A549 (cell line): ENCODE results near the gene ZBTB48. TPM values are rescaled to one million over a fixed set of nuclear protein-coding genes. Genes with fewer than 3 reads are reported as not detected.

Experiments
- ATAC-seq, 2 experiments: fragments of 200-7000 bp in 1 of 2; fragments of >200 bp in 1 of 2; cut with Nextera tagmentation in 1 of 2; cut with Tn5 transposase in 1 of 2; 3 replicates each; pipeline versions ENCODE4 v1.8.0 to v1.9.1; 2018 to 2020; ENCODE audit warnings: mild to moderate bottlenecking in 1 of 2, moderate library complexity in 1 of 2
- CTCF ChIA-PET: fragments of 300-600 bp; sonication (Branson Sonifier 250); formaldehyde crosslinking; extraction: SDS; loops from one replicate; lab custom pipeline; 2021; ENCODE audit warnings: antibody characterized with exemption, inconsistent platforms; lab: Yijun Ruan, JAX
- POLR2A ChIA-PET: fragments of 350-600 bp; formaldehyde crosslinking; extraction: SDS; loops from one replicate; lab custom pipeline; 2021; ENCODE audit warnings: antibody characterized with exemption, inconsistent platforms; lab: Yijun Ruan, JAX
- DNase-seq, 2 experiments: peaks; one replicate each; pipeline versions ENCODE4 v3.0.0 to v3.0.0-alpha.2; 2011 to 2016; ENCODE audit warnings: low read depth in 1 of 2, low spot score in 1 of 2
- FAIRE-seq: peaks from 2 replicates; lab custom pipeline; 2011; peaks lifted over from hg19 to GRCh38; lab: Jason Lieb, UNC
- H3K27ac ChIP-seq, 2 experiments: fragments of >200 bp; sonication (Bioruptor Twin); formaldehyde crosslinking; 3 replicates each; pipeline ENCODE4 v1.5.1; 2016 to 2017
- H3K4me1 ChIP-seq: fragments of >200 bp; sonication (Bioruptor Twin); formaldehyde crosslinking; 3 replicates; pipeline ENCODE4 v1.6.1; 2016
- H3K4me2 ChIP-seq: fragments of >200 bp; sonication (Bioruptor Twin); formaldehyde crosslinking; 3 replicates; pipeline ENCODE4 v1.6.1; 2016
- H3K4me3 ChIP-seq: fragments of >200 bp; sonication (Bioruptor Twin); formaldehyde crosslinking; 3 replicates; pipeline ENCODE4 v1.5.1; 2016
- H3K9me3 ChIP-seq: fragments of >200 bp; sonication (Bioruptor Twin); formaldehyde crosslinking; 3 replicates; pipeline ENCODE4 v1.6.1; 2016
- CHD2 ChIP-seq: fragments of 150-350 bp; IDR thresholded peaks from 2 replicates; pipeline ENCODE4 v1.6.1; 2014; ENCODE audit warnings: low read length; ENCODE audit not compliant: partially characterized antibody
- EP300 ChIP-seq, 2 experiments: fragments of >200 bp; sonication (Bioruptor Twin); formaldehyde crosslinking; IDR thresholded peaks; 2 replicates in 1 of 2; 3 replicates in 1 of 2; pipeline ENCODE4 v1.6.1; 2016 to 2017
- ESRRA ChIP-seq: fragments of 150-350 bp; IDR thresholded peaks from 2 replicates; pipeline ENCODE4 v1.6.1; 2014; ENCODE audit warnings: mild to moderate bottlenecking, low read length, borderline replicate concordance
- HEYL ChIP-seq: fragments of 250-450 bp; sonication (Bioruptor Pico); IDR thresholded peaks from 2 replicates; pipeline ENCODE4 v1.8.0; 2021; ENCODE audit warnings: mild to moderate bottlenecking, moderate library complexity
- HOXB13 ChIP-seq: fragments of 250-450 bp; sonication (Bioruptor Pico); IDR thresholded peaks from 2 replicates; pipeline ENCODE4 v1.5.0; 2020; ENCODE audit warnings: low read depth, mild to moderate bottlenecking, moderate library complexity
- JUN ChIP-seq, 2 experiments: fragments of >200 bp; sonication (Bioruptor Twin); formaldehyde crosslinking; IDR thresholded peaks; 2 replicates in 1 of 2; 3 replicates in 1 of 2; pipeline ENCODE4 v1.6.1; 2016 to 2017
- KDM1A ChIP-seq: fragments of 200-600 bp; sonication (generic); IDR thresholded peaks from 2 replicates; pipeline ENCODE4 v1.6.1; 2016; ENCODE audit warnings: low read depth, mild to moderate bottlenecking
- NFE2L2 ChIP-seq: fragments of 150-350 bp; conservative IDR thresholded peaks from 2 replicates; pipeline ENCODE4 v1.6.1; 2014; ENCODE audit warnings: low read length
- POLR2AphosphoS2 ChIP-seq: conservative IDR thresholded peaks from 2 replicates; pipeline ENCODE4 v1.6.1; 2012; ENCODE audit warnings: low read length, improper control_type of control experiment, inconsistent platforms
- RAD21 ChIP-seq, 2 experiments: fragments of >200 bp in 1 of 2; sonication (Bioruptor Twin) in 1 of 2; formaldehyde crosslinking in 1 of 2; IDR thresholded peaks in 1 of 2; conservative IDR thresholded peaks in 1 of 2; 2 replicates in 1 of 2; 3 replicates in 1 of 2; pipeline ENCODE4 v1.6.1; 2012 to 2018; ENCODE audit warnings: inconsistent platforms in 1 of 2
- RCOR1 ChIP-seq: fragments of 150-350 bp; IDR thresholded peaks from 2 replicates; pipeline ENCODE4 v1.6.1; 2014; ENCODE audit warnings: antibody characterized with exemption, low read length, low read depth
- RFX5 ChIP-seq: fragments of 450-650 bp; IDR thresholded peaks from 2 replicates; pipeline ENCODE4 v1.7.1; 2014; ENCODE audit warnings: antibody characterized with exemption, mild to moderate bottlenecking, moderate library complexity
- SMC3 ChIP-seq: fragments of >200 bp; sonication (Bioruptor Twin); formaldehyde crosslinking; IDR thresholded peaks from 3 replicates; pipeline ENCODE4 v1.6.1; 2018; ENCODE audit warnings: inconsistent platforms
- SREBF2 ChIP-seq: fragments of 450-650 bp; IDR thresholded peaks from 2 replicates; pipeline ENCODE4 v1.6.1; 2014; ENCODE audit warnings: mild to moderate bottlenecking, moderate library complexity
- ZC3H11A ChIP-seq: fragments of 450-650 bp; IDR thresholded peaks from 2 replicates; pipeline ENCODE4 v1.6.1; 2014; ENCODE audit warnings: antibody characterized with exemption, mild to moderate bottlenecking
- ZFP36 ChIP-seq: fragments of 450-650 bp; IDR thresholded peaks from 2 replicates; pipeline ENCODE4 v1.6.1; 2014; ENCODE audit warnings: borderline replicate concordance; ENCODE audit not compliant: partially characterized antibody
- WGBS: methylation state at CpG from one replicate; pipeline ENCODE4 v1.1.6; 2017; ENCODE audit errors: missing lambda C conversion rate; 5-methylcytosine and 5-hydroxymethylcytosine counted together
- polyA plus RNA-seq, 4 experiments: library from polyadenylated mRNA; depleted of rRNA in 3 of 4; stranded (reverse); fragments of >200 nt; fragmentation: RNase III in 1 of 4; extraction: RNeasy Plus Mini Kit Qiagen cat#74134 plus additional on column Dnase treatment in 1 of 4; gene quantifications; 2 replicates in 3 of 4; 3 replicates in 1 of 4; pipeline ENCODE4 v1.2.3, GENCODE V29; 2011 to 2017
- TF ChIP-seq, protein P1 (sequence below): IDR thresholded peaks from 2 replicates; pipeline ENCODE4 v1.6.1; 2012
- TF ChIP-seq, protein P2 (sequence below): fragments of 150-350 bp; IDR thresholded peaks from 2 replicates; pipeline ENCODE4 v1.6.1; 2014; ENCODE audit warnings: low read depth, mild to moderate bottlenecking, low read length
- TF ChIP-seq, protein P3 (sequence below): fragments of 450-650 bp; IDR thresholded peaks from 2 replicates; pipeline ENCODE4 v1.6.1; 2014; ENCODE audit warnings: antibody characterized with exemption
- TF ChIP-seq, protein P4 (sequence below): fragments of >200 bp; sonication (Bioruptor Twin); formaldehyde crosslinking; IDR thresholded peaks from 2 replicates; pipeline ENCODE4 v1.6.1; 2016
- TF ChIP-seq, protein P5 (sequence below): fragments of 250-450 bp; sonication (Bioruptor Pico); IDR thresholded peaks from 2 replicates; pipeline ENCODE4 v1.5.0; 2020; ENCODE audit warnings: low read depth, mild to moderate bottlenecking, moderate library complexity
- TF ChIP-seq, protein P6 (sequence below): IDR thresholded peaks from 2 replicates; pipeline ENCODE4 v1.6.1; 2012

Gene ZBTB48
- polyA plus RNA-seq, 2 of the 4 experiments (the other 2 are of a cell fraction): 8.0 to 13.1 TPM

DNA sequence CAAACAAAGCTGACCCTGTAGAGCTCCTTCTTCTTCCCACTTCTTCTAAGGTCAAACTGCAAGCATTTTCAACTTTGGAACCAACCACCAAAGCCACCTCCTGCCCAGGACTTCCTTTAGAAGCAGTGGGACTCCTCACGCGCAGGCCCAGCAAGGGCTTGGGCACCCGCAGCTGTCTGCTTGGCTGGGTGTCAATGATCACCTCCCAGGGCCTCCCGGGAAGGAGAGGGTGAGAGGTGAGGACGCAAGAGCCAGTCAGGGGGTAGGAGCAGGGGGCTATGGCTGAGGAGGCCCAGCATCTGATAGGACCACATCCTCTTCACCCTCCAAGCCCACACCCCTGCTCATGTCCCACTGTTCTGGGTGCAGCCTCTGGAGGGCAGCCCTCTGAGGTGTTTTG, 12.6 kb downstream of the ZBTB48 start:
- TF ChIP-seq, protein P1, sequence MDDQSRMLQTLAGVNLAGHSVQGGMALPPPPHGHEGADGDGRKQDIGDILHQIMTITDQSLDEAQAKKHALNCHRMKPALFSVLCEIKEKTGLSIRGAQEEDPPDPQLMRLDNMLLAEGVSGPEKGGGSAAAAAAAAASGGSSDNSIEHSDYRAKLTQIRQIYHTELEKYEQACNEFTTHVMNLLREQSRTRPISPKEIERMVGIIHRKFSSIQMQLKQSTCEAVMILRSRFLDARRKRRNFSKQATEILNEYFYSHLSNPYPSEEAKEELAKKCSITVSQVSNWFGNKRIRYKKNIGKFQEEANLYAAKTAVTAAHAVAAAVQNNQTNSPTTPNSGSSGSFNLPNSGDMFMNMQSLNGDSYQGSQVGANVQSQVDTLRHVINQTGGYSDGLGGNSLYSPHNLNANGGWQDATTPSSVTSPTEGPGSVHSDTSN: no peak
- no peak overlapping the region for H3K27ac ChIP-seq
- 58% methylated on average over 5 of the region's 5 CpGs for whole genome bisulfite sequencing
- no peak overlapping the region for H3K4me3 ChIP-seq
- POLR2A ChIA-PET: no interaction called here
- DNase-seq (no peak), ATAC-seq (no peak), FAIRE-seq (no peak)
- no peaks in the 10 kb centered on the region for H3K9me3 ChIP-seq
- CTCF ChIA-PET: interaction anchor here (1.0 kb wide), 1 partner anchor 38 kb away, joined by 3 read pairs; the partner anchor contains the start of gene NOL9
- no peak overlapping the region for H3K4me2 ChIP-seq
- no peaks in the 10 kb centered on the region for H3K4me1 ChIP-seq

DNA sequence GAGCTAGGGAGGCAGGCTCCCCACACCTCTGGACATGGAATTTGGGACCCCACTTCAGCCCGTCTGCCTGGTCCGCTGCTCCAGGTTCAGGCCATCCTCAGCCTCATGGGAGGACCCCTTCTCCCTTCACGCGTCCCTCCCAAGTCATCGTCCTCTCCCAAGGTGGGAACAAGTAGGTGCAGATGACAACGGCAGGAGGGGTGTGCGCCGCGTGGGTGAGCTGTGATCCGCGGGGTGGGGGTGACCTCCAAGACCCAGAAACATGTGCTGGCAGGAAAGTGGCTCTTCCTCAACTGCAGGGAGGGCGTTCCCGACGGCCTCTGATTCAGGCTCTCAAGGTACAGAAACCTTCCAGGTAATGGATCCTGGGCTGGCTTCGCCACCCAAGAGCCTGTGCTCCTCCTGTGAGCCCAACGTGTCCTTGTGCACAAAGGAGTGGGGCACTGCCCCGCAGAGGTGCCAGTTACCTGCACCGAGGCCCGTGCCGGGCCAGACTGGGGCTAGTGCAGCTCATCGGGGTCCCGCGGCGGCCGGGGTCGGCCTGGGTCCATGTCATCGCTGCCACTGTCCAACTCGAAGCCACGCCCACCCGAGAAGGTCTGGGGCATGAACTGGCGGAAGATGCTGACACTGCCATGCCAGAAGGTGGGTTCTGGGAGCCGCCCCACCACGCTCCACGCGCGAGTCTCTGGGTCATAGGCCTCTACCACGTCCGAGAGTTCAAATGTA, 13.2 kb downstream of the ZBTB48 start:
- Histone ChIP-seq H3K4me1 (no peaks in the 10 kb centered on the region), H3K4me3 (no peak overlapping the region)
- WGBS: 93% methylated on average over 20 of the region's 38 CpGs
- POLR2A ChIA-PET: no interaction called here
- TF ChIP-seq, protein P2, sequence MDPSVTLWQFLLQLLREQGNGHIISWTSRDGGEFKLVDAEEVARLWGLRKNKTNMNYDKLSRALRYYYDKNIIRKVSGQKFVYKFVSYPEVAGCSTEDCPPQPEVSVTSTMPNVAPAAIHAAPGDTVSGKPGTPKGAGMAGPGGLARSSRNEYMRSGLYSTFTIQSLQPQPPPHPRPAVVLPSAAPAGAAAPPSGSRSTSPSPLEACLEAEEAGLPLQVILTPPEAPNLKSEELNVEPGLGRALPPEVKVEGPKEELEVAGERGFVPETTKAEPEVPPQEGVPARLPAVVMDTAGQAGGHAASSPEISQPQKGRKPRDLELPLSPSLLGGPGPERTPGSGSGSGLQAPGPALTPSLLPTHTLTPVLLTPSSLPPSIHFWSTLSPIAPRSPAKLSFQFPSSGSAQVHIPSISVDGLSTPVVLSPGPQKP: no peak
- TF ChIP-seq HEYL (CRISPR knock-in tag) (no peak), JUN (IDR thresholded peaks at IDR 0.05) (no peak), RAD21 (conservative IDR thresholded peaks at IDR 0.05 in 1 of 2, IDR thresholded peaks at IDR 0.05 in 1 of 2) (no peak), CHD2 (no peak)
- TF ChIP-seq, protein P3, sequence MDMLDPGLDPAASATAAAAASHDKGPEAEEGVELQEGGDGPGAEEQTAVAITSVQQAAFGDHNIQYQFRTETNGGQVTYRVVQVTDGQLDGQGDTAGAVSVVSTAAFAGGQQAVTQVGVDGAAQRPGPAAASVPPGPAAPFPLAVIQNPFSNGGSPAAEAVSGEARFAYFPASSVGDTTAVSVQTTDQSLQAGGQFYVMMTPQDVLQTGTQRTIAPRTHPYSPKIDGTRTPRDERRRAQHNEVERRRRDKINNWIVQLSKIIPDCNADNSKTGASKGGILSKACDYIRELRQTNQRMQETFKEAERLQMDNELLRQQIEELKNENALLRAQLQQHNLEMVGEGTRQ: no peak
- TF ChIP-seq, all 56 proteins: peak for 0
- no peak for FAIRE-seq
- Histone ChIP-seq H3K4me2 (no peak overlapping the region), H3K9me3 (no peaks in the 10 kb centered on the region), H3K27ac (no peak overlapping the region)
- no peak for DNase-seq
- no peak for ATAC-seq
- CTCF ChIA-PET: interaction anchor here (1.0 kb wide), 2 partner anchors 39 to 48 kb away, joined by 3 read pairs; partner anchors contain the start of gene NOL9

DNA sequence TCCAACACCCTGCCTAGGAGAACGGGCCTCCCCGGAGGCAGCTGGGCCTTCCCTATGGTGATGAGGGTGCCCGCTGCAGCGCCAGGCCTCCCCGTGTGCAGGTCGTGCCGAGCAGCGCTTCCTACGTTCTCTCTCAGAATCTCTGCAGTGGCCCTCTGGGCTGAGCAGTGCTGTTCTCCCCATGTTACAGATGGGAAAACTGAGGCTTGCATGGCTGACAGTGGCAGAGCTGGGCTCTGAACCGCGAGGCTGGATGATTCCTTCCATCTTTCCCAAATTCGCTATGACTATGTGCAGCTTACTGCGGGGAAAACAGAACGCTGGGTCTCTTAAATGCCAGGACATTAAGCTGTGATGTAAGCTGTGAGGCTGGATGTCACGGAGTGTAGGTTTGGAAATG, 14.0 kb downstream of the ZBTB48 start:
- no peak overlapping the region for H3K27ac ChIP-seq
- no peaks in the 10 kb centered on the region for H3K9me3 ChIP-seq
- ChIA-PET POLR2A (no interaction called here), CTCF (interaction anchor here (1.0 to 1.2 kb wide), 2 partner anchors 39 to 47 kb away, joined by 3 read pairs; partner anchors contain the start of gene NOL9)
- H3K4me3 ChIP-seq: no peak overlapping the region
- DNase-seq (no peak), FAIRE-seq (no peak), ATAC-seq (no peak)
- WGBS: 93% methylated on average over 11 of the region's 15 CpGs
- no peak overlapping the region for H3K4me2 ChIP-seq
- H3K4me1 ChIP-seq: no peaks in the 10 kb centered on the region
- no peak for TF ChIP-seq ZFP36
- TF ChIP-seq RCOR1: no peak
- TF ChIP-seq, protein P4, sequence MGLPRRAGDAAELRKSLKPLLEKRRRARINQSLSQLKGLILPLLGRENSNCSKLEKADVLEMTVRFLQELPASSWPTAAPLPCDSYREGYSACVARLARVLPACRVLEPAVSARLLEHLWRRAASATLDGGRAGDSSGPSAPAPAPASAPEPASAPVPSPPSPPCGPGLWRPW: no peak
- no peak for TF ChIP-seq SREBF2
- no peak for TF ChIP-seq HEYL (CRISPR knock-in tag)
- TF ChIP-seq, protein P5, sequence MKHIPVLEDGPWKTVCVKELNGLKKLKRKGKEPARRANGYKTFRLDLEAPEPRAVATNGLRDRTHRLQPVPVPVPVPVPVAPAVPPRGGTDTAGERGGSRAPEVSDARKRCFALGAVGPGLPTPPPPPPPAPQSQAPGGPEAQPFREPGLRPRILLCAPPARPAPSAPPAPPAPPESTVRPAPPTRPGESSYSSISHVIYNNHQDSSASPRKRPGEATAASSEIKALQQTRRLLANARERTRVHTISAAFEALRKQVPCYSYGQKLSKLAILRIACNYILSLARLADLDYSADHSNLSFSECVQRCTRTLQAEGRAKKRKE: no peak
- TF ChIP-seq RFX5: no peak
- TF ChIP-seq KDM1A: no peak
- no peak for TF ChIP-seq NFE2L2
- TF ChIP-seq SMC3: no peak
- no peak for TF ChIP-seq POLR2AphosphoS2
- no peak for TF ChIP-seq HOXB13 (CRISPR knock-in tag)
- TF ChIP-seq ESRRA: no peak
- TF ChIP-seq, protein P6, sequence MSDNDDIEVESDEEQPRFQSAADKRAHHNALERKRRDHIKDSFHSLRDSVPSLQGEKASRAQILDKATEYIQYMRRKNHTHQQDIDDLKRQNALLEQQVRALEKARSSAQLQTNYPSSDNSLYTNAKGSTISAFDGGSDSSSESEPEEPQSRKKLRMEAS: no peak
- TF ChIP-seq EP300 (IDR thresholded peaks at IDR 0.05): no peak
- TF ChIP-seq ZC3H11A: no peak
